K562 (cell line): ENCODE measurements around the gene PDE4D. TPM values are rescaled to one million over a fixed set of nuclear protein-coding genes. Genes with fewer than 3 reads are reported as not detected.

Source experiments
- ATAC-seq: fragments of 200-7000 bp; cut with Tn5 transposase; 3 replicates; pipeline ENCODE4 v1.9.1; 2020; ENCODE audit warnings: moderate library complexity
- BruUV-seq: library from RNA; stranded (reverse); fragments of 400-500 nt; replicated peaks from 2 replicates; lab custom pipeline; 2021; lab: Mats Ljungman, UMichigan
- CTCF ChIA-PET: fragments of 300-600 bp; formaldehyde crosslinking; extraction: SDS; loops from one replicate; lab custom pipeline; 2021; ENCODE audit warnings: low intra/inter-chr PET ratio; lab: Yijun Ruan, JAX
- POLR2A ChIA-PET: fragments of 300-600, 350-650 bp; sonication (Branson Sonifier 250); formaldehyde crosslinking; extraction: SDS; loops from one replicate; lab custom pipeline; 2021; ENCODE audit warnings: antibody characterized with exemption, inconsistent platforms; lab: Yijun Ruan, JAX
- DNase-seq, 4 experiments: peaks; one replicate each; pipeline versions ENCODE4 v3.0.0 to v3.0.0-alpha.2; 2011 to 2018; ENCODE audit warnings: low spot score in 3 of 4, mixed read lengths in 3 of 4; ENCODE audit errors: extremely low read depth in 1 of 4
- FAIRE-seq: peaks from 2 replicates; lab custom pipeline; 2011; peaks lifted over from hg19 to GRCh38; lab: Jason Lieb, UNC
- H2AFZ ChIP-seq: 2 replicates; pipeline ENCODE4 v1.6.0; 2011; ENCODE audit warnings: low read depth, low read length, control low read depth, inconsistent platforms
- H3K27ac ChIP-seq: fragments of 200-600 bp; 3 replicates; pipeline ENCODE4 v1.8.0; 2011; ENCODE audit warnings: low read depth, mild to moderate bottlenecking, control low read depth, inconsistent platforms, low read length, moderate library complexity, mixed read lengths; ENCODE audit errors: extremely low read depth
- H3K27me3 ChIP-seq, 2 experiments: fragments of 300-600 bp in 1 of 2; 2 replicates in 1 of 2; 3 replicates in 1 of 2; pipeline versions ENCODE4 v1.6.0 to v1.8.0; 2011; ENCODE audit warnings: inconsistent platforms in 2 of 2, low read length in 2 of 2, mild to moderate bottlenecking in 1 of 2, mixed read lengths in 1 of 2, moderate library complexity in 1 of 2; ENCODE audit not compliant: control insufficient read depth in 2 of 2, insufficient read depth in 2 of 2
- H3K36me3 ChIP-seq: fragments of 300-600 bp; 3 replicates; pipeline ENCODE4 v1.8.0; 2011; ENCODE audit warnings: mild to moderate bottlenecking, low read length, inconsistent platforms; ENCODE audit not compliant: control insufficient read depth, insufficient read depth
- H3K4me1 ChIP-seq, 2 experiments: fragments of 200-600 bp in 1 of 2; replicated peaks in 1 of 2; 2 replicates in 1 of 2; 3 replicates in 1 of 2; pipeline versions ENCODE4 v1.5.1 to v1.8.0; 2011; ENCODE audit warnings: inconsistent platforms in 2 of 2, low read length in 2 of 2, mild to moderate bottlenecking in 1 of 2, mixed read lengths in 1 of 2, moderate library complexity in 1 of 2; ENCODE audit not compliant: control insufficient read depth in 2 of 2, insufficient read depth in 2 of 2
- H3K4me2 ChIP-seq: 2 replicates; pipeline ENCODE4 v1.6.1; 2011; ENCODE audit warnings: low read length, control low read depth, inconsistent platforms, mixed read lengths; ENCODE audit not compliant: insufficient read depth
- H3K4me3 ChIP-seq: fragments of 200-600 bp; sonication (generic), shearing (Covaris generic); 2 replicates; pipeline ENCODE4 v1.5.1; 2016; ENCODE audit warnings: control low read depth, inconsistent platforms
- H3K79me2 ChIP-seq: fragments of 200-600 bp; 3 replicates; pipeline ENCODE4 v1.8.0; 2011; ENCODE audit warnings: low read length, inconsistent platforms; ENCODE audit not compliant: control insufficient read depth, insufficient read depth
- H3K9ac ChIP-seq, 2 experiments: 2 replicates each; pipeline versions ENCODE4 v1.6.0 to v1.6.1; 2011; ENCODE audit warnings: low read depth in 2 of 2, low read length in 2 of 2, control low read depth in 1 of 2, inconsistent platforms in 1 of 2, mild to moderate bottlenecking in 1 of 2, mixed read lengths in 1 of 2; ENCODE audit not compliant: insufficient read depth in 1 of 2
- H3K9me1 ChIP-seq: one replicate; pipeline ENCODE4 v1.6.0; 2011; ENCODE audit warnings: inconsistent platforms, mild to moderate bottlenecking, low read length, moderate library complexity; ENCODE audit not compliant: control insufficient read depth, insufficient read depth
- H3K9me3 ChIP-seq: replicated peaks from 2 replicates; pipeline ENCODE4 v1.5.1; 2011; ENCODE audit warnings: low read depth, low read length, inconsistent platforms; ENCODE audit not compliant: control insufficient read depth, insufficient read depth
- H4K20me1 ChIP-seq: replicated peaks from 2 replicates; pipeline ENCODE4 v1.6.1; 2011; ENCODE audit warnings: low read length, inconsistent platforms, mixed read lengths; ENCODE audit not compliant: control insufficient read depth, insufficient read depth
- ATF7 ChIP-seq: fragments of 450-650 bp; IDR thresholded peaks from 2 replicates; pipeline ENCODE4 v1.7.1; 2014; ENCODE audit warnings: mild to moderate bottlenecking, moderate library complexity
- BHLHE40 ChIP-seq: IDR thresholded peaks from 2 replicates; pipeline ENCODE4 v1.6.1; 2011; ENCODE audit warnings: low read length, improper control_type of control experiment
- GTF2A2 ChIP-seq: IDR thresholded peaks from 2 replicates; pipeline ENCODE4 v1.6.1; 2016; ENCODE audit warnings: mild to moderate bottlenecking, missing genetic modification characterization, missing compliant biosample characterization
- KDM2B ChIP-seq: fragments of 250-450 bp; sonication (Bioruptor Pico); IDR thresholded peaks from 2 replicates; pipeline ENCODE4 v1.8.0; 2021; ENCODE audit warnings: mild to moderate bottlenecking, moderate library complexity
- NELFE ChIP-seq: IDR thresholded peaks from 2 replicates; pipeline ENCODE4 v1.6.1; 2011; ENCODE audit warnings: mild to moderate bottlenecking; ENCODE audit not compliant: insufficient read depth, insufficient read length
- PHF20 ChIP-seq: fragments of 450-650 bp; IDR thresholded peaks from 2 replicates; pipeline ENCODE4 v1.6.1; 2018; ENCODE audit not compliant: partially characterized antibody
- POLR2A ChIP-seq: fragments of 450-650 bp; conservative IDR thresholded peaks from 2 replicates; pipeline ENCODE4 v1.6.1; 2016
- POU5F1 ChIP-seq: fragments of 150-350 bp; IDR thresholded peaks from 2 replicates; pipeline ENCODE4 v1.6.1; 2014; ENCODE audit warnings: borderline replicate concordance, low read length, low read depth, mild to moderate bottlenecking; ENCODE audit not compliant: partially characterized antibody
- PURB ChIP-seq: sonication (generic); formaldehyde crosslinking; IDR thresholded peaks from 2 replicates; pipeline ENCODE4 v1.9.0; 2021; ENCODE audit warnings: low read depth, mild to moderate bottlenecking, missing genetic modification reagents
- SNRNP70 ChIP-seq: fragments of 200-400 bp; formaldehyde crosslinking; optimal IDR thresholded peaks from 2 replicates; pipeline ENCODE3; 2017; ENCODE audit warnings: low read depth, low read length
- TCF15 ChIP-seq: fragments of 250-450 bp; sonication (Bioruptor Pico); IDR thresholded peaks from 2 replicates; pipeline ENCODE4 v1.8.0; 2022; ENCODE audit warnings: moderate library complexity, mild to moderate bottlenecking, inconsistent platforms
- TSC22D4 ChIP-seq: fragments of 450-650 bp; IDR thresholded peaks from 2 replicates; pipeline ENCODE4 v1.6.1; 2016; ENCODE audit warnings: missing genetic modification characterization, missing biosample characterization, control low read depth
- VEZF1 ChIP-seq: fragments of 200-800 bp; sonication (Bioruptor generic); IDR thresholded peaks from 2 replicates; pipeline ENCODE4 v1.6.1; 2017; ENCODE audit warnings: missing genetic modification characterization, missing compliant biosample characterization
- ZBTB49 ChIP-seq: sonication (generic); formaldehyde crosslinking; IDR thresholded peaks from 2 replicates; pipeline ENCODE4 v1.8.0; 2022; ENCODE audit warnings: missing genetic modification reagents, mild to moderate bottlenecking, borderline replicate concordance
- ZNF134 ChIP-seq: fragments of 250-450 bp; sonication (Bioruptor Pico); conservative IDR thresholded peaks from 2 replicates; pipeline ENCODE4 v1.4.0; 2020
- ZNF175 ChIP-seq: fragments of 200-800 bp; sonication (Bioruptor generic); IDR thresholded peaks from 2 replicates; pipeline ENCODE4 v1.6.1; 2016; ENCODE audit warnings: low read depth, mild to moderate bottlenecking, missing genetic modification characterization, missing compliant biosample characterization
- WGBS: fragments of 100-300 bp; shearing (Covaris generic); methylation state at CpG from one replicate; pipeline ENCODE4 v1.1.6; 2016; ENCODE audit warnings: low coverage, mixed read lengths; ENCODE audit not compliant: insufficient coverage; ENCODE audit errors: missing lambda C conversion rate; 5-methylcytosine and 5-hydroxymethylcytosine counted together
- in situ Hi-C: fragments of 300-500 bp; cut with MboI; formaldehyde crosslinking; loops from 4 replicates; pipeline ENCODE4 v1.15.0; 2018; ENCODE audit warnings: inconsistent platforms, mixed read lengths
- intact Hi-C: fragments of 100-400 bp; cut with micrococcal nuclease; formaldehyde crosslinking; loops from 2 replicates; pipeline ENCODE4 v1.14.2; 2022
- polyA plus RNA-seq, 8 experiments: library from polyadenylated mRNA; depleted of rRNA in 4 of 8; stranded (reverse) in 5 of 8; unstranded in 3 of 8; fragments of >200 nt; fragmentation: Nextera tagmentation in 2 of 8; fragmentation: Illumina TruSeq in 1 of 8; extraction: Ambion mirVana in 2 of 8; extraction: Trizol in 1 of 8; gene quantifications; 2 replicates each; pipeline versions ENCODE4 v1.2.1 to v1.2.3, GENCODE V29; 2011 to 2014; ENCODE audit warnings: inconsistent platforms in 1 of 8, missing spikeins in 1 of 8
- total RNA-seq, 7 experiments: library from RNA; depleted of rRNA in 6 of 7; stranded (reverse); fragments of >200 nt in 6 of 7; fragmentation: Illumina TruSeq in 2 of 7; extraction: Trizol in 2 of 7; gene quantifications; 2 replicates each; pipeline versions ENCODE4 v1.2.1 to v1.2.3, GENCODE V29; 2011 to 2021; ENCODE audit warnings: low replicate concordance in 1 of 7
- TF ChIP-seq, protein P1 (sequence below): sonication (generic); formaldehyde crosslinking; IDR thresholded peaks from 2 replicates; pipeline ENCODE4 v1.4.0; 2020; ENCODE audit warnings: mild to moderate bottlenecking, missing genetic modification reagents

The PDE4D gene
- total and polyA plus RNA-seq, 9 of the 15 experiments (the other 6 are each of a cell fraction or from before 2014, with no cell fraction given), result 0.04 to 0.46 (median 0.13) TPM

DNA sequence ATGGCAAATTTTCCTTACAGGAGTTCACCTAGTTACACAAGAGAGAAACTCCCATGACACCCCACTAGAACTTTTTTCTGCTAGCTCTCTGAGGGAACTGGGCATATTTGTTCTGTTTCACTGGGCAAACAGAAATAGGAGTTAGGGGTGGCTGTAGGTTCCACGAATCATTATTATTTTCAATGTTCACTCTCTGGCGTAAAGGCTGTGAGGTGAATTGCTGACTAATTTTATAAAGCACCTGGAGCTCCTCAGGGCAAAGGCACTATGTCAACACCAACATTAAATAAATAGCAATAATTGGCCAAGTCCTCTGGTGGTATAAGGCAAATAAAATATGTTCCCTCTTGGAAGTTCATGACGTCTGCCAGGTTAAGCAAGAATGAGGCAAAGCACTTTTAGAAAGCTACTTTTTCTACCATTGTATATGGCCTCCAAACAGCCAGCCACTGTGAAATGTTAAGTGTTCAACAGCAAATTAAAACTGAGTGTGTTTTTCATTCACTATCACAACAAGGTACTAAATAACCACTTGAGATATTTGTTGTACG lies 344.6 kb downstream of the PDE4D start:
- Histone ChIP-seq H3K9me1 (no peaks in the 10 kb centered on the region), H3K27me3 (no peaks in the 10 kb centered on the region), H3K4me1 (no peaks in the 10 kb centered on the region), H2AFZ (no peak overlapping the region), H3K36me3 (no peaks in the 10 kb centered on the region), H3K4me2 (no peak overlapping the region), H3K79me2 (no peaks in the 10 kb centered on the region), H3K9ac (no peak overlapping the region), H3K9me3 (no peaks in the 10 kb centered on the region)
- CTCF ChIA-PET, result no interaction called here
- BruUV-seq, result no TSS peak
- in situ Hi-C loops (no loop called here), intact Hi-C loops (no loop called here)
- no peak for FAIRE-seq
- WGBS, result 0% methylated on average over 4 of the region's 4 CpGs
- no peak for TF ChIP-seq TSC22D4 (tag)
- TF ChIP-seq ZNF175 (CRISPR knock-in tag), result no peak
- TF ChIP-seq POU5F1, result no peak
- TF ChIP-seq NELFE, result no peak
- TF ChIP-seq ZBTB49 (CRISPR knock-in tag), result no peak
- no peak for TF ChIP-seq KDM2B (CRISPR knock-in tag)
- no peak for TF ChIP-seq VEZF1 (CRISPR knock-in tag)
- TF ChIP-seq GTF2A2 (tag), result no peak
- TF ChIP-seq ATF7, result no peak
- TF ChIP-seq PHF20, result no peak
- no peak for TF ChIP-seq TCF15 (CRISPR knock-in tag)
- TF ChIP-seq, protein P1, sequence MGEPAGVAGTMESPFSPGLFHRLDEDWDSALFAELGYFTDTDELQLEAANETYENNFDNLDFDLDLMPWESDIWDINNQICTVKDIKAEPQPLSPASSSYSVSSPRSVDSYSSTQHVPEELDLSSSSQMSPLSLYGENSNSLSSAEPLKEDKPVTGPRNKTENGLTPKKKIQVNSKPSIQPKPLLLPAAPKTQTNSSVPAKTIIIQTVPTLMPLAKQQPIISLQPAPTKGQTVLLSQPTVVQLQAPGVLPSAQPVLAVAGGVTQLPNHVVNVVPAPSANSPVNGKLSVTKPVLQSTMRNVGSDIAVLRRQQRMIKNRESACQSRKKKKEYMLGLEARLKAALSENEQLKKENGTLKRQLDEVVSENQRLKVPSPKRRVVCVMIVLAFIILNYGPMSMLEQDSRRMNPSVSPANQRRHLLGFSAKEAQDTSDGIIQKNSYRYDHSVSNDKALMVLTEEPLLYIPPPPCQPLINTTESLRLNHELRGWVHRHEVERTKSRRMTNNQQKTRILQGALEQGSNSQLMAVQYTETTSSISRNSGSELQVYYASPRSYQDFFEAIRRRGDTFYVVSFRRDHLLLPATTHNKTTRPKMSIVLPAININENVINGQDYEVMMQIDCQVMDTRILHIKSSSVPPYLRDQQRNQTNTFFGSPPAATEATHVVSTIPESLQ (CRISPR knock-in tag), result no peak
- TF ChIP-seq POLR2A, result no peak
- no peak for TF ChIP-seq ZNF134 (CRISPR knock-in tag)
- TF ChIP-seq SNRNP70, result no peak
- TF ChIP-seq PURB (CRISPR knock-in tag), result no peak
- no peak for TF ChIP-seq BHLHE40
- TF ChIP-seq, all 486 proteins: peak for 0
- POLR2A ChIA-PET, result no interaction called here
- DNase-seq (no peak), ATAC-seq (no peak)
- H3K4me3 ChIP-seq, result no peak overlapping the region
- no peaks in the 10 kb centered on the region for H4K20me1 ChIP-seq
- H3K27ac ChIP-seq, result no peak overlapping the region
